Measurements from ENCODE around the gene SLC35E1. TPM values are rescaled to one million over a fixed set of nuclear protein-coding genes. Genes with fewer than 3 reads are reported as not detected.

SLC35E1 gene
- total RNA-seq, 2 donors from 2014 or later: 68.1 to 75.9 TPM

DNA sequence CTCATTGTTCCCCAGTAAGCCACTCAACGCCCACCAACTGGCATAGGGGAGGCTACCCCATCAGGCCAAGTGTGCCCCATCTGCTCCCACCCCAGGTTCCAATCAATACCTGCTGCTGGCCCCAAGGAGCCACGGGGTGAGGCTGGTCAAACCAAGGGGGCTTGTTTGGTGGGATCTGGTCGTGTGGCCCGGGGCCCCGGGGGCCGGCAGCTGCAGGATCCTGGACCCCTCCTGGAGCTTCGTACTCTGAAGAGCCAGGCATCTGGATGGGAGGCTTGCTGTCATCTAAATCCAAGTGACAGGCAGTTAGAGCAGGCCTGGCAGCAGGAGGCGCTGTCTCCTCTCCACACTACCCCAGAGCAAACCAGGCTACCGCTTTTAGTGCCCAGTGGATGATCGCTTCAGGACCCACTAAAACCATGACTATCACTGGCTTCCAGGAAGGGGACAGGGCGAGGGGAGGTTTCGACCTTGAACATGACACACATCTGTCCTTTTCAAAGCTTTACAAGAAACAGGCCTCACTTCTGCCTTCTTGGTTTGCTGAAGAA is 44.2 kb downstream of the SLC35E1 start:
- no peaks in the 10 kb centered on the region for H3K27me3 Mint-ChIP-seq
- peaks cover 5% of the 10 kb centered on the region for H3K36me3 Mint-ChIP-seq (ENCODE audit: low read depth)
- DNase-seq (peak in 2 of 3 donors; percentile 25 to 44), ATAC-seq (peak; percentile 72)
- H3K4me3 Mint-ChIP-seq: no peak overlapping the region
- H3K4me1 Mint-ChIP-seq: peaks cover 4% of the 10 kb centered on the region
- peak overlapping the region; percentile 75 for H3K27ac Mint-ChIP-seq
- no peaks in the 10 kb centered on the region for H3K9me3 ChIP-seq (ENCODE audit: control insufficient read depth, low read length, poor library complexity, severe bottlenecking)

DNA sequence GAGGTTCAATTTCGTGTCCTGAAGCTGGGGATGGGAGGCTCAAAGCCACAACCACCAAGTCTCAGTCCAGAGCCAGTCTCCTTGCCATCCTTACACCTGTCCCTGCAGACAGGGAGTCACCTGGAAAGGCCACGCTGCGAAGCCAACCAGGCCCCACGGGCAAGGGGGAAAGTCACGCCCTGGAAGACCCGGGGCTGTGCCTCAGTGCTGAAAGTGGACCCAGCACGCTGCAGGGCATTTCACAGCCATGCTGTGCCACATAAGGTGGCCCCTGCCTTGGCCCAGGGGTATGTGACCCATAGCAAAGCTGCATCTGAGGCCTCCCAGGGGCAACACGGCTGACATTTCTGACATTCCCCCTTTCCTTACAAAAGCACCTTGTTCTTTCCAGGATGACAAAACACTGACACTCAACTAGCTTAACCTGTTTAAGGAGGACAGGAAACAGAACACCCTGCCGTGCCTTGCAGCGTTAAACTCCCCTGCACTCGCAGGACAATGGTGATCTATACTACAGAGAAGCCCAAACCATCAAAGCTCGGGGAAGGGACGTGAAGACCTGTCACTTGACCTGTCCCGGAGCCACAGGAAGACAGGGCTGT is 44.8 kb downstream of the SLC35E1 start:
- peaks cover 4% of the 10 kb centered on the region for H3K4me1 Mint-ChIP-seq

DNA sequence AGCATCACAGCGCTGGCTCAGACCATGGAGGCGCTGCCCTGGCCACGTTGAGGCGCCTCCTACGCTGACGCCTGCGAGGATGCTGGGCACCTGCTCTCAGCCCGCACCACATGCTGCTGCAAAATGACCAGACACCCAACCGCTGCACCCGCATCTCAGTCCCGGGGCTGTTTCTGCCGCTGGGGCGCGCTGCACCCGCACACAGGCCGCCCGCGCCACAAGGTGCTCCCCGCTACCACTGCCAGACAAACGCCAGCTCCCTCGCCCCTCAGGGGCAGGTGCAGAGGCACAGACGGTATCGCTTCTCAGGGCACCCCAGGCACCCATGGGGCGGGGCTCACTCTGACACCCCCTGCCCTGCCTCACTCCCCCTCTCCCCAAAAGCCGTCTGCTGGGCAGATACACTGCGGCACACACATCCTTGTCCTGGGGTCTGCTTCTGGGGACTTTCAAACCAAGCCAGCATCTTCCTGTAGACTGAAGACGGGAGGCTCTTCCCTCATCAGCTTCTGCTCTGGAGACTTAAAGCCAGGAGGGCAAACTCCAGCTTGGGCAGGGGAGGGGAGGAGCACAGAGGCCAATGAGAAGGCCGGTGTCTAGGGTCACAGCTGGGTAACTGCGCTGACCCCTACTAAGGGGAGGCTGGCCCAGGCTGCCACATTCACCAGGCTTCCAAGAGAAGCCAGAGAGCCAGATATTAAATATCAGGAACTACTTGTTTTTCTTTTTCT is 46.3 kb downstream of the SLC35E1 start:
- no peaks in the 10 kb centered on the region for H3K27me3 Mint-ChIP-seq
- H3K4me1 Mint-ChIP-seq: no peaks in the 10 kb centered on the region
- DNase-seq (no peak), ATAC-seq (no peak)
- peaks cover 5% of the 10 kb centered on the region for H3K36me3 Mint-ChIP-seq (ENCODE audit: low read depth)
- no peak overlapping the region for H3K4me3 Mint-ChIP-seq
- H3K27ac Mint-ChIP-seq: no peak overlapping the region
- no peaks in the 10 kb centered on the region for H3K9me3 ChIP-seq (ENCODE audit: control insufficient read depth, low read length, poor library complexity, severe bottlenecking)

More for the DNA sequence above, 44.8 kb downstream of the SLC35E1 start:
- DNase-seq (no peak), ATAC-seq (no peak)
- no peaks in the 10 kb centered on the region for H3K9me3 ChIP-seq (ENCODE audit: control insufficient read depth, low read length, poor library complexity, severe bottlenecking)
- Mint-ChIP-seq H3K27me3 (no peaks in the 10 kb centered on the region), H3K4me3 (no peak overlapping the region), H3K27ac (peak overlapping the region; percentile 75), H3K36me3 (ENCODE audit: low read depth) (peaks cover 5% of the 10 kb centered on the region)

DNA sequence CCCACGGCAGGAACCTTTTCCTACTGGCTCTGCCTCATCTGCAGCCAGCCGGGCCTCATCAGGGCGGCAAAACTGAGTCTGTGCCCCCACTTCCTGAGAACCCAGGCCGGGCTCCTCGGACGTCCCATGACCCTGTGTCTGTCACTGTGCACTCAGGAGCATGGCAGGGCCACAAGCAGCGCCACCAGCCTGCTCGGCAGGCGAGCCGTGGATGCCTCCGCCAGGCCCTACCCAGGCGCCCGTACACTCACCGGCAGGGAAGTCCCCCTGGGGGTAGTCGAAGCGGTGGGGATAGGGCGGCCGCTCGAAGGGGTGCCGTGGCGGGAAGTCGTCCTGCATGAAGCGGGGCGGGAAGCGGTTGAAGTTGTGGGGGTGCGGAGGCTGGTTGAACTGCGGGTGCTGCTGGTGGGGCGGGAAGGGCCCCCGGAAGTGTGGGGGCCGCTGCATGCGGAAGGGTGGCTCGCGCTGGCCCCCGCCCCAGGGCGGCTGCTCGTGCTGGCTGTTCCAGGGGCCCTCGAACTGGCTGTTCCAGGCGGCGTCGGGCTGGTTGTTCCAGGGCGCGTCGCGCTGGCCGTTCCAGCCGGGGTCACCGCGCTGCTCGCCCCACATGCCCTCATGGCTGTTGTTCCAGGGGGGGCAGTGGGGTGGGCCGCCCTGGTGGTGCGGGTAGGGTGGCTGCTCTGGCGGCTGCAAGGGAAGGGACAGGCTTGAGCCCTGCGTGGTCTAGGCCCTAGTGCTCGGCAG is 47.1 kb downstream of the SLC35E1 start:
- H3K27ac Mint-ChIP-seq: no peak overlapping the region
- peaks cover 6% of the 10 kb centered on the region for H3K36me3 Mint-ChIP-seq (ENCODE audit: low read depth)
- H3K27me3 Mint-ChIP-seq: no peaks in the 10 kb centered on the region
- H3K4me3 Mint-ChIP-seq: no peak overlapping the region
- H3K9me3 ChIP-seq (ENCODE audit: control insufficient read depth, low read length, poor library complexity, severe bottlenecking): no peaks in the 10 kb centered on the region
- no peak for DNase-seq
- ATAC-seq: no peak
- no peaks in the 10 kb centered on the region for H3K4me1 Mint-ChIP-seq

DNA sequence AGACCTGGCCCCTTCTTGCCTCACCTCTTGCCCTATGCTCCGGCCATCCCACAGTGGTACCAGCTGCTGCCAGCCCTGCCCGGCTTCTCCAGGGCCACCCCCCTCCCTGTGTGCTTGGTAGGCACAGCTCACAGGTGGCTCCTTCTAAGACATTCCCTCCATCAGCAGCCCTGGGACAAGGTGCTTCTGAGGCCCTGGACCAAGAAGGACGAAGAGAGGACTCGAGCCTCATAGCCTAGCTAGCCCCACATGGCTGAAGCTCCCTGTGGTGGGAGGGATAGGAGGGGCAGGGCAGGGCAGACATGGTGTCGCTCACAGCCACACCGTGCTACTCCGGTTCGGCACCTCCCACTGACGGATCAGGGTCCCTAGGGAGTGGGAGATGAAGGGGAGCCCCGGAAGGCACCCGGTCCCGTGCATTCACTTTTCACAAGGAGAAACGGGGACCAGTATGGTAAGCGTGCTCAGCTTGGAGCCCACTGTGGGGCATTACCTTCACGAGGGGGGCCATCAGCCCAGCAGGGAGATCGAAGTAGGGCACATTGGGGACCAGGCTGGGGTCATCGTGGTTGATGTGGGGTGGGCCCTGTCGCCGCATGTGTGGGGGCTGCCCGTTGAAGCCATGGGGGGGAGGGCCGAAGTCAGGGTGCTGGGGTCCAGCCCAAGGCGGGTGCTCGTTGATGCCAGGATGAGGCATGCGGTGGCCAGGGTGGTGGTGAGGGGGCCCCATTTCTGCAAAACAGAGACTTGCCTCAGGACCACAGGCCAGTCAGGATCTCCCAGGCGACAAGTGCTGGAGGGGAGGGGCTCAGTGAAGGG is 49.4 kb downstream of the SLC35E1 start:
- Mint-ChIP-seq H3K36me3 (ENCODE audit: low read depth) (peaks cover 6% of the 10 kb centered on the region), H3K4me3 (no peak overlapping the region), H3K4me1 (no peaks in the 10 kb centered on the region), H3K27me3 (no peaks in the 10 kb centered on the region), H3K27ac (no peak overlapping the region)
- DNase-seq (no peak), ATAC-seq (no peak)
- H3K9me3 ChIP-seq (ENCODE audit: control insufficient read depth, low read length, poor library complexity, severe bottlenecking): no peaks in the 10 kb centered on the region

GRCh38 chr19:16521715-16522289 is 50.4 kb downstream of the SLC35E1 start:
- DNase-seq: no peak
- Mint-ChIP-seq H3K4me1 (peaks cover 4% of the 10 kb centered on the region), H3K36me3 (ENCODE audit: low read depth) (peaks cover 3% of the 10 kb centered on the region), H3K27ac (no peak overlapping the region), H3K27me3 (no peaks in the 10 kb centered on the region), H3K4me3 (no peak overlapping the region)
- H3K9me3 ChIP-seq (ENCODE audit: control insufficient read depth, low read length, poor library complexity, severe bottlenecking): no peaks in the 10 kb centered on the region
- ATAC-seq: no peak

DNA sequence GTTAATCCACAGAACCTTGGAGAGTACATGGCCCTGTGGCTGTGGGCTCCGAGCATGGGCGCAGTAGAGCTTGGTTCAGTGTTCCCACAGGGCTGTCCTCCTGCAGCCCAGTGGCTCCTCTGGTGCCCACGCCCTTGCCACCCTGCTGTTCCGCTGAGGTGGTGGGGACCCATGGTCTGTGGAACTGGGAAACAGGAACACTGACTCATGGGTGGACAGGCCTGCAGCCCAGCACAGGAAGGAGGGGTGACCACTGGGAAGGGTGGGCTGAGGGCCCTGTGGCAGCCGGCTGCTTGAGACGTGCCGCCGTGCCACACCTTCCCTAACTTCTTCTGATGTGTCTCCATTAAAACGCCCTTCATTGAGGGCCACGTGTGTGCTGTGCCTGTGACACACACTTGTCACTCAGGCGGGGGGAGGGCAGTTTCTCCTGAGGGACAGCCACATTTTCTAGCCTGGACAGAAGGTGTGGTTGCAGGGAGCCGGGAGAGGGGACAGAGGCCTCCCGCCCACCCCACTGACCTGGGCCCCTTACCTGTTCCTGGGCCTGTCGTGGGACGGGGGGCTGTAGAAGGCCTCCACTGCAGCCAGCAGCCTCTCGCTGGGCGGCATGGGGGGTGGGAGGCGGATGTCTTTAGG is 51.1 kb downstream of the SLC35E1 start:
- Mint-ChIP-seq H3K4me1 (peaks cover 4% of the 10 kb centered on the region), H3K27me3 (no peaks in the 10 kb centered on the region), H3K36me3 (ENCODE audit: low read depth) (peaks cover 3% of the 10 kb centered on the region), H3K27ac (peak overlapping the region; percentile 56), H3K4me3 (no peak overlapping the region)
- ATAC-seq: no peak
- DNase-seq: no peak
- H3K9me3 ChIP-seq (ENCODE audit: control insufficient read depth, low read length, poor library complexity, severe bottlenecking): no peaks in the 10 kb centered on the region

DNA sequence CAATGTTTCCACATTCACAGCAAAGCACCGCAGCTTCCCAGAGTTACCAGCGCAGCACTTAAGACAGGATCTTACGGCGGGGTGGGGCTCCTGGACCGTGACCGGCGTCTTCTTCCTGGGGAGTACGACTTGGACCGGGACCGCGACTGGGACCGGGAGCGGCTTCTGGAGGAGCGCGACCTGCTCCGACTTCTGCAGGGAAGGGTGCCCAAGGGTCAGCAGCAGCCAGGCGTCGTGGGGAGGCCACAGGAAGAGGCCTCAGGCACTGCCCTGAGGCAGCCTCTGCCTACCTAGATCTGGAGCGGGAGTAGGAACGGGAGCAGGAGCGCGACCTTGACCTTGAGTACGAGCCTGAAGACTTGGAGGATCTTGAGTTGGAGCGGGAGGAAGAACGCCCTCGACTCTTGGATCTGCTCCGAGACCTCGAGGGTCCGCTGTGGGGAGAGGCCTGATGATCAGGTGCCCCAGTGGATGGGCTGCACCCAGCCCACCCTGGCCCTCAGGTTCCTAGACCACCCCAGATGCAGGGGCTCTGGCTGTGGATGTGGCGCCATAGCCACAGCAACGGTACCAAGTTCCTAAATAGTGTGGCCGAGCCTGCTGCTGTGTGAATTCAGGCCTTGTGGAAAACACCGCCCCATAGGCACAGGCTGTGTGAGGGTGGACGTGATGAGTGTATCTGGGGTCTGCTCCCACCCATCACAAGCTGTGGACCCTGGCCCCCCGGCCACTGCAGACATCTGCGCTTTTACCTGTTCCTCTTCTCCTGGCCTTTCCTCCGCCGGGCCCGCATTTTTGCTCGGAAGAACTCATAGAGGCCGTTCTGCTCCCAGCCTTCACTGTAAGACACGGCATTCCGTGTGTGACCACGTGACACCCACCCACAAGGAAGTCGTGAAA is 51.9 kb downstream of the SLC35E1 start:
- Mint-ChIP-seq H3K27me3 (no peaks in the 10 kb centered on the region), H3K4me1 (peaks cover 4% of the 10 kb centered on the region), H3K4me3 (no peak overlapping the region), H3K36me3 (ENCODE audit: low read depth) (peaks cover 3% of the 10 kb centered on the region), H3K27ac (no peak overlapping the region)
- no peak for ATAC-seq
- DNase-seq: no peak
- H3K9me3 ChIP-seq (ENCODE audit: control insufficient read depth, low read length, poor library complexity, severe bottlenecking): no peaks in the 10 kb centered on the region

DNA sequence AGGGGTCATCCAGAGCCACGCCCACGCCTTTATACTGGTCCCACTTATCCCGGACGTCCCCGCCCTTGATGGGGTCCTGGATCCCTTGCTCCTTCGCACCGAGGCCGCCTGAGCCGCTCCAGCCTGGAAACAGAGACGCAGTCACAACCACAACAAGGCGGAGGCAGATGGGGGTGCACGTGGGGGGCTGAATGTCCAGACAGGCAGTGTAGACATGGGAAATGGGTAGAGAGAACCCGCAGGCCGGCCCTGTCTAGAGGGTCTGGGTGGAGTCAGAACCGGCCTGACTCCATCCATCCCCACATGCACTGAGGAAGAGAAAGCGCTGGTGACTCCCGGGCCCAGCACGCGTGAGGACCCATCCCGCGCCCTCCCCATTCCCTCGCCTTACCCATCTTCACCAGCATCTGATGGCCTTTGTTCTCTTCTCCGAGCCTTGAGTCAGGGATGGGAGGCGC is 53.0 kb downstream of the SLC35E1 start:
- Mint-ChIP-seq H3K27me3 (no peaks in the 10 kb centered on the region), H3K4me3 (peak overlapping the region; percentile 52), H3K36me3 (ENCODE audit: low read depth) (peaks cover 3% of the 10 kb centered on the region), H3K27ac (no peak overlapping the region), H3K4me1 (peaks cover 4% of the 10 kb centered on the region)
- DNase-seq (no peak), ATAC-seq (no peak)
- no peaks in the 10 kb centered on the region for H3K9me3 ChIP-seq (ENCODE audit: control insufficient read depth, low read length, poor library complexity, severe bottlenecking)

GRCh38 chr19:16518483-16519229 is 53.6 kb downstream of the SLC35E1 start:
- peaks cover 4% of the 10 kb centered on the region for H3K4me1 Mint-ChIP-seq
- H3K4me3 Mint-ChIP-seq: peak overlapping the region; percentile 52
- ATAC-seq (no peak), DNase-seq (no peak)
- H3K27ac Mint-ChIP-seq: no peak overlapping the region
- peaks cover 3% of the 10 kb centered on the region for H3K36me3 Mint-ChIP-seq (ENCODE audit: low read depth)
- H3K27me3 Mint-ChIP-seq: no peaks in the 10 kb centered on the region
- no peaks in the 10 kb centered on the region for H3K9me3 ChIP-seq (ENCODE audit: control insufficient read depth, low read length, poor library complexity, severe bottlenecking)

- H3K36me3 Mint-ChIP-seq (ENCODE audit: low read depth): peaks cover 3% of the 10 kb centered on the region
- H3K27ac Mint-ChIP-seq: no peak overlapping the region
- no peak for DNase-seq
- no peaks in the 10 kb centered on the region for H3K9me3 ChIP-seq (ENCODE audit: control insufficient read depth, low read length, poor library complexity, severe bottlenecking)
- H3K4me1 Mint-ChIP-seq: peaks cover 4% of the 10 kb centered on the region
- no peak for ATAC-seq
- no peak overlapping the region for H3K4me3 Mint-ChIP-seq
- no peaks in the 10 kb centered on the region for H3K27me3 Mint-ChIP-seq
These were observed 54.2 kb downstream of the SLC35E1 start for GRCh38 chr19:16518061-16518460.
